CD14-positive monocyte (primary cell): ENCODE data around the gene ANO4. TPM values are rescaled to one million over a fixed set of nuclear protein-coding genes. Genes with fewer than 3 reads are reported as not detected.
A peak's percentile ranks its signal among the peaks of the same experiment; 100 is the strongest.

ENCODE experiments used
- DNase-seq, 3 donors: peaks; one replicate each; pipeline ENCODE4 v3.0.0-alpha.2; 2011 to 2022
- H2AFZ ChIP-seq: 2 replicates; pipeline ENCODE4 v1.6.0; 2012; ENCODE audit warnings: mild to moderate bottlenecking, low read depth, low read length, inconsistent platforms; ENCODE audit not compliant: insufficient read depth, poor library complexity, severe bottlenecking
- H3K27ac ChIP-seq, 2 donors: 1 replicate in 1 of 2; 2 replicates in 1 of 2; pipeline ENCODE4 v1.5.1; 2012 to 2013; ENCODE audit warnings: low read length in 2 of 2, control low read depth in 1 of 2, inconsistent platforms in 1 of 2, low read depth in 1 of 2, mild to moderate bottlenecking in 1 of 2
- H3K27me3 ChIP-seq, 2 donors: one replicate each; pipeline versions ENCODE4 v1.6.0 to v1.6.1; 2011 to 2013; ENCODE audit warnings: low read length in 2 of 2; ENCODE audit not compliant: control insufficient read depth in 2 of 2, insufficient read depth in 2 of 2
- H3K36me3 ChIP-seq, 2 donors: replicated peaks in 1 of 2; 1 replicate in 1 of 2; 2 replicates in 1 of 2; pipeline versions ENCODE4 v1.5.1 to v1.6.1; 2012 to 2013; ENCODE audit warnings: low read length in 2 of 2, control low read depth in 1 of 2, inconsistent platforms in 1 of 2, mild to moderate bottlenecking in 1 of 2; ENCODE audit not compliant: insufficient read depth in 2 of 2, control insufficient read depth in 1 of 2
- H3K4me1 ChIP-seq, 2 donors: 1 replicate in 1 of 2; 2 replicates in 1 of 2; pipeline versions ENCODE4 v1.5.1 to v1.6.1; 2012 to 2013; ENCODE audit warnings: low read length in 2 of 2, control low read depth in 1 of 2, inconsistent platforms in 1 of 2, mild to moderate bottlenecking in 1 of 2, moderate library complexity in 1 of 2; ENCODE audit not compliant: insufficient read depth in 2 of 2, control insufficient read depth in 1 of 2
- H3K4me2 ChIP-seq: replicated peaks from 2 replicates; pipeline ENCODE3; 2012; ENCODE audit warnings: low read length, moderate library complexity, mild to moderate bottlenecking; ENCODE audit not compliant: poor library complexity, severe bottlenecking; ENCODE audit errors: extremely low read depth
- H3K4me3 ChIP-seq, 3 experiments: fragments of 200-600 bp in 1 of 3; sonication (generic) in 1 of 3; replicated peaks in 1 of 3; 1 replicate in 2 of 3; 2 replicates in 1 of 3; pipeline ENCODE4 v1.5.1; 2011 to 2013; ENCODE audit warnings: low read length in 3 of 3, mild to moderate bottlenecking in 3 of 3, control low read depth in 2 of 3, low read depth in 2 of 3, inconsistent platforms in 1 of 3, moderate library complexity in 1 of 3
- H3K79me2 ChIP-seq: 2 replicates; pipeline ENCODE4 v1.6.0; 2012; ENCODE audit warnings: mild to moderate bottlenecking, control low read depth, inconsistent platforms, low read length, moderate library complexity; ENCODE audit not compliant: insufficient read depth
- H3K9ac ChIP-seq: 2 replicates; pipeline ENCODE4 v1.6.0; 2017; ENCODE audit warnings: low read length, mild to moderate bottlenecking; ENCODE audit not compliant: insufficient read depth, poor library complexity, severe bottlenecking
- H3K9me3 ChIP-seq, 2 donors: replicated peaks in 1 of 2; 1 replicate in 1 of 2; 2 replicates in 1 of 2; pipeline versions ENCODE4 v1.5.1 to v1.6.1; 2012 to 2013; ENCODE audit warnings: low read length in 2 of 2, control low read depth in 1 of 2; ENCODE audit not compliant: control insufficient read depth in 1 of 2, insufficient read depth in 1 of 2
- H4K20me1 ChIP-seq: 2 replicates; pipeline ENCODE4 v1.6.0; 2012; ENCODE audit warnings: mild to moderate bottlenecking, low read length, control low read depth, moderate library complexity; ENCODE audit not compliant: insufficient read depth
- H3K27ac Mint-ChIP-seq, 7 donors: one replicate each; pipeline ENCODE4 v1.8.0; 2020; ENCODE audit warnings: mild to moderate bottlenecking in 7 of 7, mixed read lengths in 7 of 7, moderate library complexity in 6 of 7, inconsistent platforms in 2 of 7
- H3K27me3 Mint-ChIP-seq, 3 donors: one replicate each; pipeline ENCODE4 v1.8.0; 2021 to 2022; ENCODE audit warnings: low read depth in 3 of 3, mild to moderate bottlenecking in 3 of 3, mixed read lengths in 3 of 3, moderate library complexity in 3 of 3, inconsistent platforms in 1 of 3
- H3K36me3 Mint-ChIP-seq, 2 donors: one replicate each; pipeline ENCODE4 v1.8.0; 2020; ENCODE audit warnings: mixed read lengths in 2 of 2, inconsistent platforms in 1 of 2, mild to moderate bottlenecking in 1 of 2
- H3K4me1 Mint-ChIP-seq: one replicate; pipeline ENCODE4 v1.8.0; 2020; ENCODE audit warnings: mild to moderate bottlenecking, mixed read lengths
- H3K4me3 Mint-ChIP-seq, 2 donors: one replicate each; pipeline ENCODE4 v1.8.0; 2020; ENCODE audit warnings: mild to moderate bottlenecking in 2 of 2, mixed read lengths in 2 of 2, moderate library complexity in 1 of 2
- H3K9me3 Mint-ChIP-seq, 7 donors: one replicate each; pipeline ENCODE4 v1.8.0; 2020 to 2022; ENCODE audit warnings: mixed read lengths in 7 of 7, mild to moderate bottlenecking in 6 of 7, moderate library complexity in 6 of 7, inconsistent platforms in 2 of 7
- CTCF ChIP-seq: fragments of 200-600 bp; IDR thresholded peaks from one replicate; pipeline ENCODE4 v1.8.0; 2022; ENCODE audit warnings: antibody characterized with exemption, mild to moderate bottlenecking
- WGBS: methylation state at CpG from one replicate; pipeline ENCODE4 v1.1.5; 2013; ENCODE audit warnings: missing lambda C conversion rate; ENCODE audit not compliant: insufficient coverage; 5-methylcytosine and 5-hydroxymethylcytosine counted together
- intact Hi-C, 2 donors: fragments of 100-400 bp; cut with micrococcal nuclease; formaldehyde crosslinking; loops; one replicate each; pipeline versions ENCODE4 v1.15.0 to v1.15.1; 2023
- polyA plus RNA-seq, 3 donors: library from polyadenylated mRNA; depleted of rRNA in 1 of 3; unstranded in 2 of 3; stranded (reverse) in 1 of 3; fragments of 300-500 nt in 2 of 3; fragments of >200 nt in 1 of 3; fragmentation: Illumina TruSeq in 2 of 3; gene quantifications; 1 replicate in 2 of 3; 2 replicates in 1 of 3; pipeline ENCODE4 v1.2.3, GENCODE V29; 2012 to 2021

ANO4 gene
- polyA plus RNA-seq, 3 donors = not detected

- H4K20me1 ChIP-seq = no peaks in the 10 kb centered on the region
- TF ChIP-seq CTCF = no peak
- no peaks in the 10 kb centered on the region for H3K9me3 ChIP-seq
These were observed 57.1 kb downstream of the ANO4 start for GRCh38 chr12:100851637-100852036.

GRCh38 chr12:100857418-100857817, 62.8 kb downstream of the ANO4 start:
- Mint-ChIP-seq H3K4me3 (no peak overlapping the region), H3K27me3 (peaks cover 0 to 3% (median 2%) of the 10 kb centered on the region in 3 donors), H3K36me3 (no peaks in the 10 kb centered on the region), H3K27ac (peak overlapping the region in 1 of 7 donors; percentile 57), H3K4me1 (no peaks in the 10 kb centered on the region), H3K9me3 (peaks cover 0 to 4% (median 0%) of the 10 kb centered on the region in 7 donors)
- H3K36me3 ChIP-seq = no peaks in the 10 kb centered on the region
- H3K4me1 ChIP-seq = no peaks in the 10 kb centered on the region
- H3K9me3 ChIP-seq = no peaks in the 10 kb centered on the region
- H2AFZ ChIP-seq = no peak overlapping the region
- H3K27ac ChIP-seq = no peak overlapping the region
- WGBS = 100% methylated on average over 2 of the region's 4 CpGs
- TF ChIP-seq CTCF = no peak
- H4K20me1 ChIP-seq = no peaks in the 10 kb centered on the region
- H3K9ac ChIP-seq = no peak overlapping the region
- H3K4me2 ChIP-seq = no peak overlapping the region
- intact Hi-C loops = no loop called here
- no peaks in the 10 kb centered on the region for H3K79me2 ChIP-seq
- H3K4me3 ChIP-seq = no peak overlapping the region
- DNase-seq = no peak
- no peaks in the 10 kb centered on the region for H3K27me3 ChIP-seq

More at GRCh38 chr12:100851637-100852036, 57.1 kb downstream of the ANO4 start:
- no peaks in the 10 kb centered on the region for H3K4me1 Mint-ChIP-seq
- H3K9ac ChIP-seq = no peak overlapping the region
- H3K36me3 ChIP-seq = no peaks in the 10 kb centered on the region
- no peak overlapping the region for H3K4me3 ChIP-seq
- H3K27ac ChIP-seq = no peak overlapping the region
- H3K4me2 ChIP-seq = no peak overlapping the region
- peaks cover 0 to 4% (median 3%) of the 10 kb centered on the region in 3 donors for H3K27me3 Mint-ChIP-seq
- no peaks in the 10 kb centered on the region for H3K4me1 ChIP-seq
- no peak overlapping the region for H3K4me3 Mint-ChIP-seq
- no peak for DNase-seq
- H2AFZ ChIP-seq = no peak overlapping the region
- peaks cover 0 to 4% (median 0%) of the 10 kb centered on the region in 7 donors for H3K9me3 Mint-ChIP-seq
- WGBS = 61% methylated on average over 3 of the region's 3 CpGs
- no peaks in the 10 kb centered on the region for H3K36me3 Mint-ChIP-seq
- intact Hi-C loops = no loop called here
- H3K27ac Mint-ChIP-seq = no peak overlapping the region
- no peaks in the 10 kb centered on the region for H3K79me2 ChIP-seq
- no peaks in the 10 kb centered on the region for H3K27me3 ChIP-seq
